H1 (cell line): Measurements from ENCODE around the gene NKX2-1. TPM values are rescaled to one million over a fixed set of nuclear protein-coding genes. Genes with fewer than 3 reads are reported as not detected.

Source experiments
- CTCF ChIA-PET: fragments of 300-600 bp; sonication (Branson Sonifier 250); formaldehyde crosslinking; loops from one replicate; lab custom pipeline; 2021; ENCODE audit not compliant: partially characterized antibody; lab: Charles Lee
- POLR2A ChIA-PET: fragments of 300-600 bp; sonication (Branson Sonifier 250); formaldehyde crosslinking; loops from one replicate; lab custom pipeline; 2021; ENCODE audit warnings: inconsistent platforms; ENCODE audit not compliant: partially characterized antibody; lab: Charles Lee
- DNase-seq, 2 experiments: peaks; one replicate each; pipeline versions ENCODE4 v3.0.0 to v3.0.0-alpha.2; 2010 to 2022; ENCODE audit warnings: low spot score in 2 of 2, low read depth in 1 of 2, mixed read lengths in 1 of 2
- FAIRE-seq: peaks from 2 replicates; lab custom pipeline; 2011; peaks lifted over from hg19 to GRCh38; lab: Jason Lieb, UNC
- H2AFZ ChIP-seq: 2 replicates; pipeline ENCODE4 v1.8.1; 2012; ENCODE audit warnings: low read length, inconsistent platforms
- H2AK5ac ChIP-seq: 2 replicates; pipeline ENCODE4 v1.6.1; 2013; ENCODE audit warnings: low read depth, low read length
- H2BK120ac ChIP-seq: replicated peaks from 2 replicates; pipeline ENCODE3; 2013; ENCODE audit warnings: low read depth, low read length, inconsistent platforms
- H2BK12ac ChIP-seq: 2 replicates; pipeline ENCODE4 v1.6.1; 2013; ENCODE audit warnings: low read depth, low read length
- H2BK15ac ChIP-seq: 2 replicates; pipeline ENCODE4 v1.6.1; 2013; ENCODE audit warnings: low read length
- H2BK20ac ChIP-seq: 2 replicates; pipeline ENCODE4 v1.6.1; 2013; ENCODE audit warnings: low read length
- H2BK5ac ChIP-seq: 2 replicates; pipeline ENCODE4 v1.6.1; 2013; ENCODE audit warnings: low read depth, low read length
- H3K14ac ChIP-seq: 2 replicates; pipeline ENCODE4 v1.6.1; 2013; ENCODE audit warnings: inconsistent platforms; ENCODE audit not compliant: insufficient read length
- H3K18ac ChIP-seq: 2 replicates; pipeline ENCODE4 v1.6.1; 2013; ENCODE audit warnings: low read length; ENCODE audit errors: extremely low read depth
- H3K23ac ChIP-seq: 2 replicates; pipeline ENCODE4 v1.6.1; 2013; ENCODE audit warnings: inconsistent platforms; ENCODE audit not compliant: insufficient read length
- H3K23me2 ChIP-seq: 2 replicates; pipeline ENCODE4 v1.6.1; 2013; ENCODE audit warnings: low read depth, low read length
- H3K27ac ChIP-seq: 2 replicates; pipeline ENCODE4 v1.6.1; 2011; ENCODE audit warnings: low read depth, low read length, inconsistent platforms
- H3K27me3 ChIP-seq, 4 experiments: replicated peaks in 1 of 4; 1 replicate in 1 of 4; 2 replicates in 3 of 4; pipeline versions ENCODE4 v1.6.1 to v1.8.1; 2011 to 2013; ENCODE audit warnings: low read length in 3 of 4, mild to moderate bottlenecking in 3 of 4, inconsistent platforms in 2 of 4, mixed read lengths in 2 of 4, moderate library complexity in 1 of 4; ENCODE audit not compliant: control insufficient read depth in 3 of 4, insufficient read depth in 3 of 4; ENCODE audit errors: extremely low read depth in 1 of 4
- H3K36me3 ChIP-seq, 4 experiments: 2 replicates each; pipeline versions ENCODE4 v1.6.1 to v1.8.1; 2011 to 2013; ENCODE audit warnings: mild to moderate bottlenecking in 4 of 4, low read length in 3 of 4, moderate library complexity in 2 of 4, control low read depth in 1 of 4, inconsistent platforms in 1 of 4; ENCODE audit not compliant: insufficient read depth in 4 of 4, control insufficient read depth in 2 of 4
- H3K4ac ChIP-seq: replicated peaks from 2 replicates; pipeline ENCODE3; 2013; ENCODE audit warnings: low read length, low read depth, mixed read lengths, inconsistent platforms; ENCODE audit not compliant: insufficient read length
- H3K4me1 ChIP-seq, 4 experiments: replicated peaks in 1 of 4; 1 replicate in 1 of 4; 2 replicates in 3 of 4; pipeline versions ENCODE4 v1.6.1 to v1.8.1; 2011 to 2013; ENCODE audit warnings: low read length in 3 of 4, inconsistent platforms in 2 of 4, mixed read lengths in 1 of 4; ENCODE audit not compliant: insufficient read depth in 4 of 4, control insufficient read depth in 3 of 4
- H3K4me2 ChIP-seq, 2 experiments: 2 replicates each; pipeline versions ENCODE4 v1.6.1 to v1.8.1; 2011 to 2013; ENCODE audit warnings: low read depth in 2 of 2, low read length in 2 of 2, control low read depth in 1 of 2, inconsistent platforms in 1 of 2, mild to moderate bottlenecking in 1 of 2; ENCODE audit not compliant: insufficient read depth in 1 of 2
- H3K4me3 ChIP-seq, 4 experiments: fragments of 200-600, 300-600 bp in 1 of 4; sonication (generic), shearing (Covaris generic), sonication (Bioruptor Twin) in 1 of 4; 2 replicates each; pipeline versions ENCODE4 v1.5.1 to v1.8.1; 2011 to 2016; ENCODE audit warnings: low read length in 4 of 4, low read depth in 3 of 4, control low read depth in 2 of 4, inconsistent platforms in 2 of 4, mild to moderate bottlenecking in 2 of 4, mixed read lengths in 1 of 4, moderate library complexity in 1 of 4; ENCODE audit not compliant: insufficient read depth in 2 of 4; ENCODE audit errors: extremely low read depth in 1 of 4
- H3K56ac ChIP-seq: replicated peaks from 2 replicates; pipeline ENCODE3; 2013; ENCODE audit warnings: low read depth, mild to moderate bottlenecking, mixed read lengths, low read length, inconsistent platforms; ENCODE audit not compliant: insufficient read length
- H3K79me1 ChIP-seq: 2 replicates; pipeline ENCODE4 v1.6.1; 2013; ENCODE audit warnings: low read depth, low read length, control low read depth
- H3K79me2 ChIP-seq, 2 experiments: 2 replicates each; pipeline versions ENCODE4 v1.6.1 to v1.8.1; 2012 to 2013; ENCODE audit warnings: low read length in 2 of 2, mild to moderate bottlenecking in 2 of 2, inconsistent platforms in 1 of 2; ENCODE audit not compliant: insufficient read depth in 2 of 2, control insufficient read depth in 1 of 2
- H3K9ac ChIP-seq, 4 experiments: replicated peaks in 1 of 4; 1 replicate in 1 of 4; 2 replicates in 3 of 4; pipeline versions ENCODE4 v1.6.1 to v1.8.1; 2011 to 2013; ENCODE audit warnings: low read depth in 3 of 4, low read length in 3 of 4, control low read depth in 2 of 4, mild to moderate bottlenecking in 2 of 4, moderate library complexity in 2 of 4, inconsistent platforms in 1 of 4; ENCODE audit errors: extremely low read depth in 1 of 4
- H3K9me3 ChIP-seq, 2 experiments: 2 replicates each; pipeline versions ENCODE4 v1.6.1 to v1.8.1; 2012 to 2013; ENCODE audit warnings: mild to moderate bottlenecking in 2 of 2, moderate library complexity in 2 of 2, control low read depth in 1 of 2, inconsistent platforms in 1 of 2, low read depth in 1 of 2, low read length in 1 of 2, mixed read lengths in 1 of 2; ENCODE audit not compliant: insufficient read depth in 2 of 2
- H4K20me1 ChIP-seq, 2 experiments: replicated peaks in 1 of 2; 2 replicates each; pipeline versions ENCODE3 to v1.8.1; 2011 to 2013; ENCODE audit warnings: inconsistent platforms in 2 of 2, low read length in 2 of 2, mild to moderate bottlenecking in 1 of 2; ENCODE audit not compliant: insufficient read depth in 2 of 2, control insufficient read depth in 1 of 2
- H4K5ac ChIP-seq: 2 replicates; pipeline ENCODE4 v1.6.1; 2013; ENCODE audit warnings: low read length, low read depth, mixed read lengths, inconsistent platforms; ENCODE audit not compliant: insufficient read length
- H4K8ac ChIP-seq: 2 replicates; pipeline ENCODE4 v1.8.0; 2013; ENCODE audit warnings: mild to moderate bottlenecking, moderate library complexity, low read length, inconsistent platforms; ENCODE audit not compliant: insufficient read depth; ENCODE audit errors: extremely low read depth
- H4K91ac ChIP-seq: replicated peaks from 2 replicates; pipeline ENCODE3; 2013; ENCODE audit warnings: low read length, mixed read lengths, inconsistent platforms; ENCODE audit not compliant: insufficient read length
- CTBP2 ChIP-seq: IDR thresholded peaks from 2 replicates; pipeline ENCODE4 v1.7.0; 2011; ENCODE audit warnings: borderline replicate concordance, mild to moderate bottlenecking, moderate library complexity, mixed read lengths, low read length; ENCODE audit not compliant: insufficient read depth, insufficient read length
- CTCF ChIP-seq, 3 experiments: IDR thresholded peaks; 1 replicate in 2 of 3; 2 replicates in 1 of 3; pipeline versions ENCODE4 v1.5.1 to v1.6.1; 2011; ENCODE audit warnings: low read length in 3 of 3, mild to moderate bottlenecking in 3 of 3, inconsistent platforms in 2 of 3, low read depth in 1 of 3, moderate library complexity in 1 of 3; ENCODE audit not compliant: insufficient read depth in 1 of 3; ENCODE audit errors: control extremely low read depth in 1 of 3
- FOSL1 ChIP-seq: IDR thresholded peaks from 2 replicates; pipeline ENCODE4 v1.6.1; 2011; ENCODE audit warnings: mild to moderate bottlenecking, low read depth, low read length, moderate library complexity; ENCODE audit not compliant: insufficient read depth
- HDAC6 ChIP-seq: IDR thresholded peaks from one replicate; pipeline ENCODE4 v1.7.1; 2012; ENCODE audit warnings: low read depth, mild to moderate bottlenecking, inconsistent platforms, low read length, moderate library complexity
- POLR2A ChIP-seq, 2 experiments: IDR thresholded peaks; 1 replicate in 1 of 2; 2 replicates in 1 of 2; pipeline ENCODE4 v1.6.1; 2011; ENCODE audit warnings: low read depth in 2 of 2, low read length in 2 of 2, mild to moderate bottlenecking in 2 of 2; ENCODE audit errors: control extremely low read depth in 1 of 2
- RXRA ChIP-seq: IDR thresholded peaks from 2 replicates; pipeline ENCODE4 v1.6.1; 2011; ENCODE audit warnings: low read depth, mild to moderate bottlenecking, low read length, moderate library complexity; ENCODE audit not compliant: insufficient read depth
- SAP30 ChIP-seq: fragments of 300-600 bp; sonication (generic); IDR thresholded peaks from 2 replicates; pipeline ENCODE4 v1.7.1; 2012; ENCODE audit warnings: low read length, moderate library complexity, mild to moderate bottlenecking, inconsistent platforms; ENCODE audit not compliant: insufficient read depth, insufficient replicate concordance
- SP1 ChIP-seq: IDR thresholded peaks from 2 replicates; pipeline ENCODE4 v1.6.1; 2011; ENCODE audit warnings: low read depth, low read length
- TEAD4 ChIP-seq: IDR thresholded peaks from 2 replicates; pipeline ENCODE4 v1.6.1; 2012; ENCODE audit warnings: low read depth, low read length, inconsistent platforms, mixed read lengths
- WGBS, 2 experiments: shearing (Covaris generic) in 1 of 2; methylation state at CpG; one replicate each; pipeline versions ENCODE4 v1.1.6 to v1.1.7; 2013 to 2015; ENCODE audit warnings: low lambda C conversion rate in 2 of 2, mixed read lengths in 2 of 2, inconsistent platforms in 1 of 2, low coverage in 1 of 2, missing lambda C conversion rate in 1 of 2; ENCODE audit not compliant: insufficient replicate concordance in 2 of 2, insufficient coverage in 1 of 2, insufficient read length in 1 of 2; ENCODE audit errors: extremely low coverage in 1 of 2, missing lambda C conversion rate in 1 of 2; 5-methylcytosine and 5-hydroxymethylcytosine counted together
- polyA plus RNA-seq, 7 experiments: library from polyadenylated mRNA; depleted of rRNA in 3 of 7; stranded (reverse) in 5 of 7; unstranded in 2 of 7; fragments of >200 nt in 5 of 7; fragments of 200-250 nt in 2 of 7; gene quantifications; 1 replicate in 5 of 7; 2 replicates in 1 of 7; 4 replicates in 1 of 7; pipeline versions ENCODE4 v1.2.1 to v1.2.3, GENCODE V29; 2011 to 2013; ENCODE audit warnings: missing spikeins in 2 of 7, mixed read lengths in 2 of 7
- total RNA-seq: library from RNA; stranded (reverse); fragmentation: NEBNext Ultra II Directional; extraction: Animal tissue kit (Norgen Biotek cat#: 25700); gene quantifications from 2 replicates; pipeline ENCODE4 v1.2.1, GENCODE V29; 2021

NKX2-1 gene
- total and polyA plus RNA-seq, 2 of the 8 experiments (the other 6 are each of a cell fraction or from before 2014, with no cell fraction given): not detected

- H2AFZ ChIP-seq: no peak overlapping the region
- no peak overlapping the region for H3K4me3 ChIP-seq
- no peak overlapping the region for H3K9ac ChIP-seq
- H2BK12ac ChIP-seq: 0 out of 2 replicates have a peak overlapping the region, but pooled peaks have one; percentile 55
- H4K8ac ChIP-seq: no peak overlapping the region
- no peak for FAIRE-seq
- POLR2A ChIA-PET: interaction anchor here (1.3 to 2.1 kb wide), 3 partner anchors 69 to 142 kb away, joined by 3 to 8 read pairs (median 5); no protein-coding TSS in a partner anchor
- H3K23ac ChIP-seq: no peak overlapping the region
- no peak overlapping the region for H3K4ac ChIP-seq
- H2BK15ac ChIP-seq: no peak overlapping the region
- H2AK5ac ChIP-seq: no peak overlapping the region
- H3K18ac ChIP-seq: no peak overlapping the region
- peak overlapping the region in 1 of 2 experiments; percentile 50; a peak in 1 of 4 replicates for H3K4me2 ChIP-seq
- peak in 1 of 2 experiments; percentile 48 for DNase-seq
- no peak overlapping the region for H3K56ac ChIP-seq
- no peak overlapping the region for H4K91ac ChIP-seq
- H2BK20ac ChIP-seq: no peak overlapping the region
- peaks cover 0 to 30% (median 19%) of the 10 kb centered on the region in 4 experiments; a peak in 5 of 7 replicates for H3K4me1 ChIP-seq
- no peak overlapping the region for H2BK5ac ChIP-seq
- H3K23me2 ChIP-seq: peaks cover 6% of the 10 kb centered on the region; the same call in 1 of the 2 replicates
- H3K27ac ChIP-seq: no peak overlapping the region
- no peak overlapping the region for H2BK120ac ChIP-seq
- H3K79me2 ChIP-seq: no peaks in the 10 kb centered on the region
- no peak overlapping the region for H4K5ac ChIP-seq
- peaks cover 0 to 9% (median 0%) of the 10 kb centered on the region in 4 experiments; a peak in 1 of 8 replicates for H3K36me3 ChIP-seq
- H3K27me3 ChIP-seq: peaks cover 93 to 99% (median 97%) of the 10 kb centered on the region in 4 experiments
- H4K20me1 ChIP-seq: peaks cover 33 to 38% of the 10 kb centered on the region in 2 experiments
- no peak overlapping the region for H3K14ac ChIP-seq
- CTCF ChIA-PET: interaction anchor here (0.7 to 9.7 kb wide), 11 partner anchors 7 to 410 kb away, joined by 3 to 202 read pairs (median 5); partner anchors contain the start of gene NKX2-1
- 3% methylated on average over 14 of the region's 14 CpGs; no CpG with 5 or more reads in 1 of the 2 experiments for WGBS, 2 experiments
- no peaks in the 10 kb centered on the region for H3K9me3 ChIP-seq
- no peaks in the 10 kb centered on the region for H3K79me1 ChIP-seq
- TF ChIP-seq HDAC6: no peak
- peak; percentile 99 for TF ChIP-seq CTBP2
- TF ChIP-seq SP1: peak; percentile 7; the same call in 1 of the 2 replicates
- no peak for TF ChIP-seq FOSL1
- TF ChIP-seq TEAD4: no peak
- TF ChIP-seq SAP30: no peak
- TF ChIP-seq CTCF (IDR thresholded peaks at IDR 0.05; ENCODE audit: control extremely low read depth in 1 of 3, insufficient read depth in 1 of 3, low read depth in 1 of 3, low read length in 3 of 3): no peak
- no peak for TF ChIP-seq RXRA
- TF ChIP-seq POLR2A (IDR thresholded peaks at IDR 0.05; ENCODE audit: control extremely low read depth in 1 of 2, low read depth in 2 of 2, low read length in 2 of 2): no peak
Measured at GRCh38 chr14:36515105-36515593, 4.9 kb downstream of the NKX2-1 start.
